Pancreas (tissue), 10 donors: Measurements from ENCODE around the gene GPR139. TPM values are rescaled to one million over a fixed set of nuclear protein-coding genes. Genes with fewer than 3 reads are reported as not detected.

ENCODE experiments used
- ATAC-seq, 4 donors: fragments of 200-7000 bp; cut with Tn5 transposase; one replicate each; pipeline versions ENCODE4 v1.8.0 to v1.9.1; 2020; ENCODE audit warnings: mild to moderate bottlenecking in 4 of 4, moderate library complexity in 4 of 4
- DNase-seq, 6 donors: peaks; one replicate each; pipeline ENCODE4 v3.0.0-alpha.2; 2020
- FAIRE-seq: peaks from 2 replicates; lab custom pipeline; 2012; peaks lifted over from hg19 to GRCh38; lab: Jason Lieb, UNC
- H3K27ac ChIP-seq, 4 donors: fragments of 200-600 bp; sonication (generic); 1 replicate in 3 of 4; 2 replicates in 1 of 4; pipeline versions ENCODE4 v1.5.0 to v1.8.0; 2020
- H3K27me3 ChIP-seq, 4 donors: fragments of 200-600 bp; one replicate each; pipeline ENCODE4 v1.8.0; 2021
- H3K36me3 ChIP-seq, 3 donors: fragments of 200-600 bp; sonication (generic) in 1 of 3; one replicate each; pipeline versions ENCODE4 v1.5.0 to v1.8.0; 2020 to 2021
- H3K4me1 ChIP-seq, 3 donors: fragments of 200-600 bp; one replicate each; pipeline ENCODE4 v1.8.0; 2021
- H3K4me3 ChIP-seq, 4 donors: fragments of 200-600 bp; sonication (generic) in 2 of 4; one replicate each; pipeline versions ENCODE4 v1.5.0 to v1.8.0; 2020 to 2021
- H3K9me3 ChIP-seq, 4 donors: fragments of 200-600 bp; one replicate each; pipeline ENCODE4 v1.8.0; 2021
- CTCF ChIP-seq, 4 donors: fragments of 200-600 bp; sonication (generic) in 3 of 4; IDR thresholded peaks; one replicate each; pipeline versions ENCODE4 v1.5.0 to v1.8.0; 2021; ENCODE audit warnings: antibody characterized with exemption in 4 of 4
- WGBS, 2 donors: extraction: QIAGEN DNeasy Blood & Tissue Kit; methylation state at CpG; one replicate each; pipeline ENCODE4 v1.1.7; 2013; 5-methylcytosine and 5-hydroxymethylcytosine counted together
- intact Hi-C, 3 donors: fragments of 100-400 bp; cut with DNase I; formaldehyde crosslinking; loops; one replicate each; pipeline versions ENCODE4 v1.11.1 to v1.14.2; 2022
- polyA plus RNA-seq, 2 donors: library from polyadenylated mRNA; stranded (reverse); fragments of 200-250 nt; gene quantifications; one replicate each; pipeline ENCODE4 v1.2.3, GENCODE V29; 2013
- total RNA-seq, 6 donors: library from RNA; stranded (reverse); fragmentation: NEBNext Ultra II Directional in 4 of 6; extraction: Animal tissue kit (Norgen Biotek cat#: 25700) in 4 of 6; gene quantifications; one replicate each; pipeline versions ENCODE4 v1.2.1 to v1.2.4, GENCODE V29; 2021 to 2023
- donor health status: healthy with polysubstance abuse.
- donor health status: DM: no; HTN: no; CAD: no; lungs with moderate emphysema.
- donor health status: DM: no; HTN: no; CAD: no.
- donor health status: control.
- donor health status: control.
- donor health status: Bipolar disorder and iron deficiency.
- donor health status: DM: yes; HTN: yes; CAD: no.
- donor health status: DM: no; HTN: no; CAD: no.
- donor health status: DM: no; HTN: no; CAD: no.
- donor health status: DM: yes; HTN: yes; CAD: no.

GPR139 gene
- total and polyA plus RNA-seq, 8 donors = not detected

GRCh38 chr16:20089246-20089965 is 15.7 kb upstream of the GPR139 start:
- no peaks in the 10 kb centered on the region for H3K36me3 ChIP-seq
- ATAC-seq (no peak), FAIRE-seq (no peak), DNase-seq (no peak)
- no peaks in the 10 kb centered on the region for H3K9me3 ChIP-seq
- H3K27me3 ChIP-seq = no peaks in the 10 kb centered on the region
- no peaks in the 10 kb centered on the region for H3K4me1 ChIP-seq
- no peak for TF ChIP-seq CTCF (IDR thresholded peaks at IDR 0.05)
- WGBS, 2 donors = 39 to 50% methylated on average over 3 of the region's 3 CpGs
- no peak overlapping the region for H3K27ac ChIP-seq
- intact Hi-C loops = no loop called here
- no peak overlapping the region for H3K4me3 ChIP-seq

GRCh38 chr16:20084624-20085226 is 11.0 kb upstream of the GPR139 start:
- no peak for TF ChIP-seq CTCF (IDR thresholded peaks at IDR 0.05)
- WGBS, 2 donors = 41 to 45% methylated on average over 6 of the region's 6 CpGs
- Histone ChIP-seq H3K27ac (no peak overlapping the region), H3K36me3 (no peaks in the 10 kb centered on the region), H3K9me3 (no peaks in the 10 kb centered on the region), H3K27me3 (no peaks in the 10 kb centered on the region), H3K4me1 (no peaks in the 10 kb centered on the region), H3K4me3 (no peak overlapping the region)
- FAIRE-seq = no peak
- ATAC-seq = no peak
- intact Hi-C loops = no loop called here
- no peak for DNase-seq

GRCh38 chr16:20079106-20079505 is 5.4 kb upstream of the GPR139 start:
- intact Hi-C loops = loop anchor here in 1 of 3 donors (10.0 kb wide), 1 partner anchor 56 kb away; no protein-coding TSS in a partner anchor
- FAIRE-seq = no peak
- WGBS, 2 donors = 66 to 70% methylated on average over 4 of the region's 4 CpGs

GRCh38 chr16:20075243-20075642 is 1.6 kb upstream of the GPR139 start:
- H3K4me1 ChIP-seq = no peaks in the 10 kb centered on the region
- FAIRE-seq (no peak), ATAC-seq (no peak)

More at GRCh38 chr16:20079106-20079505, 5.4 kb upstream of the GPR139 start:
- H3K4me1 ChIP-seq = no peaks in the 10 kb centered on the region
- ATAC-seq (no peak), DNase-seq (no peak)
- H3K27me3 ChIP-seq = no peaks in the 10 kb centered on the region
- no peaks in the 10 kb centered on the region for H3K36me3 ChIP-seq
- TF ChIP-seq CTCF (IDR thresholded peaks at IDR 0.05) = no peak
- no peak overlapping the region for H3K4me3 ChIP-seq
- H3K9me3 ChIP-seq = no peaks in the 10 kb centered on the region
- H3K27ac ChIP-seq = no peak overlapping the region

More at GRCh38 chr16:20075243-20075642, 1.6 kb upstream of the GPR139 start:
- Histone ChIP-seq H3K27me3 (peaks cover 0 to 4% (median 0%) of the 10 kb centered on the region in 4 donors), H3K36me3 (no peaks in the 10 kb centered on the region), H3K27ac (no peak overlapping the region), H3K4me3 (no peak overlapping the region), H3K9me3 (no peaks in the 10 kb centered on the region)
- intact Hi-C loops = loop anchor here in 1 of 3 donors (10.0 kb wide), 1 partner anchor 60 kb away; no protein-coding TSS in a partner anchor
- DNase-seq = no peak
- 49 to 50% methylated on average over 4 of the region's 4 CpGs for WGBS, 2 donors
- TF ChIP-seq CTCF (IDR thresholded peaks at IDR 0.05) = no peak
